DND-41 (cell line): Measurements from ENCODE around the gene CSAD.

ENCODE experiments used
- CTCF ChIP-seq: IDR thresholded peaks from 2 replicates; pipeline ENCODE4 v1.5.1; 2012; ENCODE audit warnings: borderline replicate concordance, low read length, moderate library complexity, mild to moderate bottlenecking; ENCODE audit not compliant: poor library complexity, severe bottlenecking; ENCODE audit errors: extremely low read depth
- EZH2 ChIP-seq: IDR thresholded peaks from 3 replicates; pipeline ENCODE4 v1.6.1; 2012; ENCODE audit warnings: borderline replicate concordance, low read depth, mild to moderate bottlenecking, moderate library complexity, low read length, inconsistent platforms; ENCODE audit not compliant: severe bottlenecking

- TF ChIP-seq CTCF = no peak
- no peak for TF ChIP-seq EZH2
These were observed 10.6 kb upstream of the CSAD start for GRCh38 chr12:53191096-53191884.
